HepG2 (cell line): Measurements from ENCODE around the gene CDC42EP5. TPM values are rescaled to one million over a fixed set of nuclear protein-coding genes. Genes with fewer than 3 reads are reported as not detected.

Source experiments
- CEBPB ChIP-seq: IDR thresholded peaks from 2 replicates; pipeline ENCODE4 v1.6.1; 2011; ENCODE audit warnings: low read depth, low read length, improper control_type of control experiment, borderline replicate concordance
- CREB1 ChIP-seq, 2 experiments: fragments of 450-650 bp in 1 of 2; IDR thresholded peaks; 2 replicates each; pipeline ENCODE4 v1.6.1; 2016 to 2017; ENCODE audit warnings: control low read depth in 1 of 2, mild to moderate bottlenecking in 1 of 2, missing compliant biosample characterization in 1 of 2, missing genetic modification characterization in 1 of 2
- KDM2A ChIP-seq: sonication (generic); formaldehyde crosslinking; IDR thresholded peaks from 2 replicates; pipeline ENCODE4 v1.4.0; 2020; ENCODE audit warnings: low read depth, missing genetic modification reagents, borderline replicate concordance
- PHF20 ChIP-seq: sonication (generic); formaldehyde crosslinking; IDR thresholded peaks from 2 replicates; pipeline ENCODE4 v1.5.0; 2020; ENCODE audit warnings: mild to moderate bottlenecking, missing genetic modification reagents
- TBP ChIP-seq: sonication (generic); formaldehyde crosslinking; IDR thresholded peaks from 2 replicates; pipeline ENCODE4 v1.5.0; 2020; ENCODE audit warnings: missing genetic modification reagents
- TEAD2 ChIP-seq: sonication (generic); formaldehyde crosslinking; IDR thresholded peaks from 2 replicates; pipeline ENCODE4 v1.9.0; 2021; ENCODE audit warnings: missing genetic modification reagents
- ZNF12 ChIP-seq: sonication (generic); formaldehyde crosslinking; IDR thresholded peaks from 2 replicates; pipeline ENCODE4 v1.5.0; 2020; ENCODE audit warnings: missing genetic modification reagents
- ZNF367 ChIP-seq: sonication (generic); formaldehyde crosslinking; IDR thresholded peaks from 2 replicates; pipeline ENCODE4 v1.4.0; 2020; ENCODE audit warnings: missing genetic modification reagents, borderline replicate concordance
- ZNF746 ChIP-seq: sonication (generic); formaldehyde crosslinking; IDR thresholded peaks from 2 replicates; pipeline ENCODE4 v1.8.0; 2022; ENCODE audit warnings: mild to moderate bottlenecking, missing genetic modification reagents
- ZNF788 ChIP-seq: sonication (generic); formaldehyde crosslinking; IDR thresholded peaks from 2 replicates; pipeline ENCODE4 v1.5.0; 2020; ENCODE audit warnings: mild to moderate bottlenecking, missing genetic modification reagents, borderline replicate concordance
- polyA plus RNA-seq, 8 experiments: library from polyadenylated mRNA; depleted of rRNA in 3 of 8; stranded (reverse) in 7 of 8; unstranded in 1 of 8; fragments of >200 nt; fragmentation: Illumina TruSeq in 4 of 8; extraction: Trizol in 4 of 8; gene quantifications; 2 replicates each; pipeline versions ENCODE4 v1.2.1 to v1.2.3, GENCODE V29; 2011 to 2016; ENCODE audit warnings: low read depth in 4 of 8, missing spikeins in 1 of 8, mixed read lengths in 1 of 8; ENCODE audit not compliant: insufficient read depth in 1 of 8
- total RNA-seq, 5 experiments: library from RNA; depleted of rRNA; stranded (reverse); fragments of >200 nt; fragmentation: Illumina TruSeq; extraction: Trizol; gene quantifications; 2 replicates each; pipeline ENCODE4 v1.2.3, GENCODE V29; 2016; ENCODE audit warnings: low read depth in 1 of 5
- TF ChIP-seq, protein P1 (sequence below): fragments of 450-650 bp; IDR thresholded peaks from 2 replicates; pipeline ENCODE4 v1.6.1; 2016
- TF ChIP-seq, protein P2 (sequence below): sonication (generic); formaldehyde crosslinking; IDR thresholded peaks from 2 replicates; pipeline ENCODE4 v1.5.0; 2020; ENCODE audit warnings: missing genetic modification reagents
- TF ChIP-seq, protein P3 (sequence below): sonication (generic); formaldehyde crosslinking; IDR thresholded peaks from 2 replicates; pipeline ENCODE4 v1.8.1; 2023; ENCODE audit warnings: mild to moderate bottlenecking, missing genetic modification reagents
- TF ChIP-seq, protein P4 (sequence below): IDR thresholded peaks from 2 replicates; pipeline ENCODE4 v1.6.1; 2016; ENCODE audit warnings: low read depth
- TF ChIP-seq, protein P5 (sequence below): sonication (generic); formaldehyde crosslinking; IDR thresholded peaks from 2 replicates; pipeline ENCODE4 v1.5.1; 2020; ENCODE audit warnings: missing genetic modification reagents, mild to moderate bottlenecking, borderline replicate concordance
- TF ChIP-seq, protein P6 (sequence below): IDR thresholded peaks from 2 replicates; pipeline ENCODE4 v1.6.1; 2016
- TF ChIP-seq, protein P7 (sequence below): sonication (generic); formaldehyde crosslinking; IDR thresholded peaks from 2 replicates; pipeline ENCODE4 v1.4.0; 2020; ENCODE audit warnings: missing genetic modification reagents, borderline replicate concordance

CDC42EP5 gene
- total and polyA plus RNA-seq, 2 of the 13 experiments (the other 11 are each of a cell fraction or from before 2014, with no cell fraction given) = 0.41 to 1.6 TPM

DNA sequence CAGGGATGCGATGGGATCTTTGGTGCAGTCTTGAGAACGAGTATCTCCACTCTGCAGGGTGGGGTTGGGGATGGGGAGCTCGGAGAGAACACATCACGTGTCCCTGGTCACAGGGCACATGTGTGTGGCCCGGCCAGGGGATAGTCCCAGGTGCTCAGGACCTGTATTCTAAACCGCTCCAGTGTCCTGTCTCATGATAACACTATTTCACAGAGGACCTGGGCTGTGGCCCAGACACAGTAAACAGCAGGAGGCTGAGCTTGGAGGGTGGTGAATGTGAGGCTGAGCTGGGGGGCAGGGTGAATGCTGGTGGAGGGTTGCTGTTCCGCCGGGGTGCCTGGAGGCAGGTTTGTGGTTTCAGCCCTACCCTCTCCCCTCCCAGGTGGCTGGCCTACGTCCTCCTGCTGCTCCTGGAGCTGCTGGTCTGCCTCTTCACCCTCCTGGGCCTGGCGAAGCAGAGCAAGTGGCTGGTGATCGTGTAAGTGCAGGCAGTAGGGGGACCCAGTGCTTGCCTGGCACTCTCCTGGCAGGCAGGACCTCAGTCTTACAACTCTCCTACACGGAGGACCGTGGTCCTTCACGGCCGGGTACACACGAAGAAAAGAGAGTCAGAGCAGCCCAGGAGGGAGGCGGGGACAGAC lies 46.7 kb downstream of the CDC42EP5 start (continued):
- TF ChIP-seq, protein P1, sequence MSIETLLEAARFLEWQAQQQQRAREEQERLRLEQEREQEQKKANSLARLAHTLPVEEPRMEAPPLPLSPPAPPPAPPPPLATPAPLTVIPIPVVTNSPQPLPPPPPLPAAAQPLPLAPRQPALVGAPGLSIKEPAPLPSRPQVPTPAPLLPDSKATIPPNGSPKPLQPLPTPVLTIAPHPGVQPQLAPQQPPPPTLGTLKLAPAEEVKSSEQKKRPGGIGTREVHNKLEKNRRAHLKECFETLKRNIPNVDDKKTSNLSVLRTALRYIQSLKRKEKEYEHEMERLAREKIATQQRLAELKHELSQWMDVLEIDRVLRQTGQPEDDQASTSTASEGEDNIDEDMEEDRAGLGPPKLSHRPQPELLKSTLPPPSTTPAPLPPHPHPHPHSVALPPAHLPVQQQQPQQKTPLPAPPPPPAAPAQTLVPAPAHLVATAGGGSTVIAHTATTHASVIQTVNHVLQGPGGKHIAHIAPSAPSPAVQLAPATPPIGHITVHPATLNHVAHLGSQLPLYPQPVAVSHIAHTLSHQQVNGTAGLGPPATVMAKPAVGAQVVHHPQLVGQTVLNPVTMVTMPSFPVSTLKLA = peak; percentile 48
- TF ChIP-seq CEBPB (no peak), ZNF367 (CRISPR knock-in tag) (no peak), ZNF12 (CRISPR knock-in tag) (no peak), ZNF746 (CRISPR knock-in tag) (no peak), ZNF788 (no peak), CREB1 (IDR thresholded peaks at IDR 0.05) (no peak), CREB1 (CRISPR knock-in tag; IDR thresholded peaks at IDR 0.05) (no peak), PHF20 (CRISPR knock-in tag) (no peak), KDM2A (CRISPR knock-in tag) (0 out of 2 replicates have a peak, but pooled peaks have one; percentile 18), TBP (CRISPR knock-in tag) (no peak), TEAD2 (no peak)
- TF ChIP-seq, protein P2, sequence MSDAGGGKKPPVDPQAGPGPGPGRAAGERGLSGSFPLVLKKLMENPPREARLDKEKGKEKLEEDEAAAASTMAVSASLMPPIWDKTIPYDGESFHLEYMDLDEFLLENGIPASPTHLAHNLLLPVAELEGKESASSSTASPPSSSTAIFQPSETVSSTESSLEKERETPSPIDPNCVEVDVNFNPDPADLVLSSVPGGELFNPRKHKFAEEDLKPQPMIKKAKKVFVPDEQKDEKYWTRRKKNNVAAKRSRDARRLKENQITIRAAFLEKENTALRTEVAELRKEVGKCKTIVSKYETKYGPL = no peak
- TF ChIP-seq, protein P3, sequence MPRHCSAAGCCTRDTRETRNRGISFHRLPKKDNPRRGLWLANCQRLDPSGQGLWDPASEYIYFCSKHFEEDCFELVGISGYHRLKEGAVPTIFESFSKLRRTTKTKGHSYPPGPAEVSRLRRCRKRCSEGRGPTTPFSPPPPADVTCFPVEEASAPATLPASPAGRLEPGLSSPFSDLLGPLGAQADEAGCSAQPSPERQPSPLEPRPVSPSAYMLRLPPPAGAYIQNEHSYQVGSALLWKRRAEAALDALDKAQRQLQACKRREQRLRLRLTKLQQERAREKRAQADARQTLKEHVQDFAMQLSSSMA = no peak
- TF ChIP-seq, protein P4, sequence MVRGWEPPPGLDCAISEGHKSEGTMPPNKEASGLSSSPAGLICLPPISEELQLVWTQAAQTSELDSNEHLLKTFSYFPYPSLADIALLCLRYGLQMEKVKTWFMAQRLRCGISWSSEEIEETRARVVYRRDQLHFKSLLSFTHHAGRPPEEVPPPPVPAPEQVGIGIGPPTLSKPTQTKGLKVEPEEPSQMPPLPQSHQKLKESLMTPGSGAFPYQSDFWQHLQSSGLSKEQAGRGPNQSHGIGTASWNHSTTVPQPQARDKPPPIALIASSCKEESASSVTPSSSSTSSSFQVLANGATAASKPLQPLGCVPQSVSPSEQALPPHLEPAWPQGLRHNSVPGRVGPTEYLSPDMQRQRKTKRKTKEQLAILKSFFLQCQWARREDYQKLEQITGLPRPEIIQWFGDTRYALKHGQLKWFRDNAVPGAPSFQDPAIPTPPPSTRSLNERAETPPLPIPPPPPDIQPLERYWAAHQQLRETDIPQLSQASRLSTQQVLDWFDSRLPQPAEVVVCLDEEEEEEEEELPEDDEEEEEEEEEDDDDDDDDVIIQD (CRISPR knock-in tag) = no peak
- TF ChIP-seq, protein P5, sequence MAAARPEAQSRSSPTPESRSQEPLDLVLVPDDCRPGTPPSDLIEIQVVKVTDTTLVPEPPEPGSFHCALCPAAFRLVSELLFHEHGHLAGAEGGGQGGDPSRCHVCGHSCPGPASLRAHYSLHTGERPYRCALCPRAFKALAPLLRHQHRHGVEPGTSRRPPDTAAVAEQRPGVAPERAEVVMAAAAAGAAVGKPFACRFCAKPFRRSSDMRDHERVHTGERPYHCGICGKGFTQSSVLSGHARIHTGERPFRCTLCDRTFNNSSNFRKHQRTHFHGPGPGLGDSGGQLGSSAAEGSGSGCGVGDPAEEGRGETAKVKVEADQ (CRISPR knock-in tag) = no peak
- TF ChIP-seq, protein P6, sequence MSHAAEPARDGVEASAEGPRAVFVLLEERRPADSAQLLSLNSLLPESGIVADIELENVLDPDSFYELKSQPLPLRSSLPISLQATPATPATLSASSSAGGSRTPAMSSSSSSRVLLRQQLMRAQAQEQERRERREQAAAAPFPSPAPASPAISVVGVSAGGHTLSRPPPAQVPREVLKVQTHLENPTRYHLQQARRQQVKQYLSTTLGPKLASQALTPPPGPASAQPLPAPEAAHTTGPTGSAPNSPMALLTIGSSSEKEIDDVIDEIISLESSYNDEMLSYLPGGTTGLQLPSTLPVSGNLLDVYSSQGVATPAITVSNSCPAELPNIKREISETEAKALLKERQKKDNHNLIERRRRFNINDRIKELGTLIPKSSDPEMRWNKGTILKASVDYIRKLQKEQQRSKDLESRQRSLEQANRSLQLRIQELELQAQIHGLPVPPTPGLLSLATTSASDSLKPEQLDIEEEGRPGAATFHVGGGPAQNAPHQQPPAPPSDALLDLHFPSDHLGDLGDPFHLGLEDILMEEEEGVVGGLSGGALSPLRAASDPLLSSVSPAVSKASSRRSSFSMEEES (CRISPR knock-in tag) = no peak
- TF ChIP-seq, protein P7, sequence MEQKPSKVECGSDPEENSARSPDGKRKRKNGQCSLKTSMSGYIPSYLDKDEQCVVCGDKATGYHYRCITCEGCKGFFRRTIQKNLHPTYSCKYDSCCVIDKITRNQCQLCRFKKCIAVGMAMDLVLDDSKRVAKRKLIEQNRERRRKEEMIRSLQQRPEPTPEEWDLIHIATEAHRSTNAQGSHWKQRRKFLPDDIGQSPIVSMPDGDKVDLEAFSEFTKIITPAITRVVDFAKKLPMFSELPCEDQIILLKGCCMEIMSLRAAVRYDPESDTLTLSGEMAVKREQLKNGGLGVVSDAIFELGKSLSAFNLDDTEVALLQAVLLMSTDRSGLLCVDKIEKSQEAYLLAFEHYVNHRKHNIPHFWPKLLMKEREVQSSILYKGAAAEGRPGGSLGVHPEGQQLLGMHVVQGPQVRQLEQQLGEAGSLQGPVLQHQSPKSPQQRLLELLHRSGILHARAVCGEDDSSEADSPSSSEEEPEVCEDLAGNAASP (CRISPR knock-in tag) = no peak
